Caco-2 (cell line): ENCODE data around the gene NUP93. TPM values are rescaled to one million over a fixed set of nuclear protein-coding genes. Genes with fewer than 3 reads are reported as not detected.

Experiments used
- BruUV-seq: library from RNA; stranded (reverse); fragments of 400-500 nt; replicated peaks from 2 replicates; lab custom pipeline; 2021; lab: Mats Ljungman, UMichigan
- CTCF ChIA-PET: fragments of 300-600 bp; sonication (Branson Sonifier 250); formaldehyde crosslinking; loops from one replicate; lab custom pipeline; 2022; ENCODE audit warnings: antibody characterized with exemption; lab: Charles Lee
- POLR2A ChIA-PET: fragments of 300-600 bp; sonication (Branson Sonifier 250); formaldehyde crosslinking; loops from one replicate; lab custom pipeline; 2022; ENCODE audit warnings: antibody characterized with exemption; lab: Charles Lee
- DNase-seq, 2 experiments: peaks; one replicate each; pipeline versions ENCODE4 v3.0.0 to v3.0.0-alpha.2; 2020 to 2022
- H3K27me3 ChIP-seq: replicated peaks from 2 replicates; pipeline ENCODE4 v1.6.0; 2011; ENCODE audit warnings: low read length; ENCODE audit not compliant: control insufficient read depth, insufficient read depth
- H3K36me3 ChIP-seq: 2 replicates; pipeline ENCODE4 v1.5.1; 2011; ENCODE audit warnings: low read length; ENCODE audit not compliant: control insufficient read depth, insufficient read depth
- H3K4me1 ChIP-seq: fragments of 250-450 bp; sonication (Bioruptor Pico); 2 replicates; pipeline ENCODE4 v1.5.1; 2020; ENCODE audit warnings: mild to moderate bottlenecking
- H3K4me3 ChIP-seq: 2 replicates; pipeline ENCODE4 v1.5.1; 2011; ENCODE audit warnings: low read depth, mild to moderate bottlenecking, control low read depth, low read length
- H3K9me3 ChIP-seq: fragments of 250-450 bp; sonication (Bioruptor Pico); 2 replicates; pipeline ENCODE4 v1.5.1; 2020; ENCODE audit warnings: mild to moderate bottlenecking, moderate library complexity
- H3K27ac Mint-ChIP-seq: one replicate; pipeline ENCODE4 v1.8.0; 2022; ENCODE audit warnings: mixed read lengths; ENCODE audit not compliant: unreplicated experiment
- H3K27me3 Mint-ChIP-seq: one replicate; pipeline ENCODE4 v1.8.0; 2022; ENCODE audit warnings: mixed read lengths; ENCODE audit not compliant: insufficient read depth, unreplicated experiment
- H3K36me3 Mint-ChIP-seq: one replicate; pipeline ENCODE4 v1.8.0; 2022; ENCODE audit warnings: mild to moderate bottlenecking, mixed read lengths; ENCODE audit not compliant: insufficient read depth, unreplicated experiment
- H3K4me1 Mint-ChIP-seq: one replicate; pipeline ENCODE4 v1.8.0; 2022; ENCODE audit warnings: low read depth, mixed read lengths; ENCODE audit not compliant: unreplicated experiment
- H3K4me3 Mint-ChIP-seq: one replicate; pipeline ENCODE4 v1.8.0; 2022; ENCODE audit warnings: mild to moderate bottlenecking, moderate library complexity, mixed read lengths; ENCODE audit not compliant: unreplicated experiment
- H3K9me3 Mint-ChIP-seq: one replicate; pipeline ENCODE4 v1.8.0; 2022; ENCODE audit warnings: mixed read lengths; ENCODE audit not compliant: unreplicated experiment
- intact Hi-C: fragments of 100-400 bp; cut with micrococcal nuclease; formaldehyde crosslinking; loops from one replicate; pipeline ENCODE4 v1.10.0; 2022; ENCODE audit not compliant: unreplicated experiment
- total RNA-seq: library from RNA; stranded (reverse); gene quantifications from 2 replicates; pipeline ENCODE4 v1.2.3, GENCODE V29; 2022
- TF ChIP-seq, protein P1 (sequence below), 2 experiments: fragments of 200-600 bp in 1 of 2; IDR thresholded peaks; 1 replicate in 1 of 2; 2 replicates in 1 of 2; pipeline versions ENCODE4 v1.5.1 to v1.8.0; 2011 to 2022; ENCODE audit warnings: antibody characterized with exemption in 1 of 2, control low read depth in 1 of 2, inconsistent platforms in 1 of 2, low read depth in 1 of 2, low read length in 1 of 2, mild to moderate bottlenecking in 1 of 2, moderate library complexity in 1 of 2; ENCODE audit not compliant: insufficient read depth in 1 of 2, severe bottlenecking in 1 of 2, unreplicated experiment in 1 of 2

The NUP93 gene
- total RNA-seq, 1 experiment from 2014 or later, result 148 TPM

DNA sequence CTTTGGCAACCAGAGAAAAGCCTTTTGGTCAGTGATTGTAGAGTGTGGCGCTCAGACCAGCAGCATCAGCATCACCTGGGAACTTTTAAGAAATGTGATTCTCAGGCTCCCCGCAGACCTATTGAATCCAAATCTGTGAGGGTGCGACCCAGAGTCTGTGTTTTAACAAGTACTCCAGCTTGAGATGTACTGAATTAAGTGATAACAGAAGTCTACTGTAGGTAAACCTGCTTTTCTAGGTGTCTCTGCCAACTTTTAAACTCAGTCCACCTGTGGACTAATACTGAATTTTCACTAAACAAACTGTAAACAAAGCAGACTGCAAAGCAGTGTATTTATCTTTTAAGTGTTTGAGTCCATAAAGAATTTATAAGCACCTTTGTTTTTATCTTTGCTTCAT is 43.6 kb downstream of the NUP93 start:
- BruUV-seq, result no TSS peak
- H3K4me1 Mint-ChIP-seq, result peaks cover 7% of the 10 kb centered on the region

DNA sequence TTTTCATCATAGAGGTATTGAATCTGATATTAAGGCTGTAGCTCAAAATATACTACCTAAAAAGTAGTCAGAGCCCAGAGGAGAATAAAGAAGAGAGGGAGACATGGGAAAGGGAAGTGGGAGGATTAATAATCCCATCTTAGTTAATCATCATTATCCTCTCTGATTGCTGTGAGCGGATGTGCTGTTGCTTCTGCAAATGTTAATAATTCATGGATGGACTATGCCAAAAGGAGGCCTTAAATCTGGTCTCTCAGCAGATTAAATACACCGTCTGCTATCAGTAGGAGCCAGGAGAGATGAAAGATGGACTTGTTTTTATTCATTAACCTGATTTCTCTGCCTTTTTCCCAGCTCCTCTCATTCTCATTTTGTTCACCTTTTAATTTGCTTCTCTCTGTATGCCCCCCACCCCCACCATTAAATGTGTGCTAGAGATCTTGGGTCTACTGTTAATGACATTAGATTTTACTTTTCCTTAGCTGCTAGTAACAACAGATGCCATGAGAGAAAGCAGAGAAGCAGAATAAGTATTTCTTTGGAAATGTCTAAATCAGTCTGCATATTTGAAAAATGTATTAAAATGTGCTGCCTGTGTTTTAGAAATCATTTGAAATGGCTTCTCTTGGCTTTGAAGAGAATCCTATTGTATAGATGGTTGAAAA is 44.2 kb downstream of the NUP93 start:
- Histone ChIP-seq H3K4me3 (no peak overlapping the region), H3K4me1 (no peaks in the 10 kb centered on the region), H3K36me3 (no peaks in the 10 kb centered on the region), H3K27me3 (no peaks in the 10 kb centered on the region), H3K9me3 (no peaks in the 10 kb centered on the region)
- intact Hi-C loops, result no loop called here
- BruUV-seq, result no TSS peak
- Mint-ChIP-seq H3K27me3 (no peaks in the 10 kb centered on the region), H3K36me3 (no peaks in the 10 kb centered on the region), H3K27ac (no peak overlapping the region), H3K4me1 (peaks cover 7% of the 10 kb centered on the region), H3K9me3 (no peaks in the 10 kb centered on the region), H3K4me3 (no peak overlapping the region)
- ChIA-PET CTCF (no interaction called here), POLR2A (interaction anchor here (0.6 kb wide), 1 partner anchor 55 kb away, joined by 12 read pairs; no protein-coding TSS in a partner anchor)
- no peak for DNase-seq
- TF ChIP-seq, protein P1, sequence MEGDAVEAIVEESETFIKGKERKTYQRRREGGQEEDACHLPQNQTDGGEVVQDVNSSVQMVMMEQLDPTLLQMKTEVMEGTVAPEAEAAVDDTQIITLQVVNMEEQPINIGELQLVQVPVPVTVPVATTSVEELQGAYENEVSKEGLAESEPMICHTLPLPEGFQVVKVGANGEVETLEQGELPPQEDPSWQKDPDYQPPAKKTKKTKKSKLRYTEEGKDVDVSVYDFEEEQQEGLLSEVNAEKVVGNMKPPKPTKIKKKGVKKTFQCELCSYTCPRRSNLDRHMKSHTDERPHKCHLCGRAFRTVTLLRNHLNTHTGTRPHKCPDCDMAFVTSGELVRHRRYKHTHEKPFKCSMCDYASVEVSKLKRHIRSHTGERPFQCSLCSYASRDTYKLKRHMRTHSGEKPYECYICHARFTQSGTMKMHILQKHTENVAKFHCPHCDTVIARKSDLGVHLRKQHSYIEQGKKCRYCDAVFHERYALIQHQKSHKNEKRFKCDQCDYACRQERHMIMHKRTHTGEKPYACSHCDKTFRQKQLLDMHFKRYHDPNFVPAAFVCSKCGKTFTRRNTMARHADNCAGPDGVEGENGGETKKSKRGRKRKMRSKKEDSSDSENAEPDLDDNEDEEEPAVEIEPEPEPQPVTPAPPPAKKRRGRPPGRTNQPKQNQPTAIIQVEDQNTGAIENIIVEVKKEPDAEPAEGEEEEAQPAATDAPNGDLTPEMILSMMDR (IDR thresholded peaks at IDR 0.05; ENCODE audit: insufficient read depth in 1 of 2, low read depth in 1 of 2, low read length in 1 of 2, severe bottlenecking in 1 of 2, unreplicated experiment in 1 of 2), result no peak

More for the DNA sequence above, 43.6 kb downstream of the NUP93 start:
- ChIA-PET POLR2A (no interaction called here), CTCF (no interaction called here)
- TF ChIP-seq, protein P1 (IDR thresholded peaks at IDR 0.05; ENCODE audit: insufficient read depth in 1 of 2, low read depth in 1 of 2, low read length in 1 of 2, severe bottlenecking in 1 of 2, unreplicated experiment in 1 of 2), result no peak
- Mint-ChIP-seq H3K36me3 (no peaks in the 10 kb centered on the region), H3K27ac (no peak overlapping the region), H3K27me3 (no peaks in the 10 kb centered on the region), H3K4me3 (no peak overlapping the region), H3K9me3 (no peaks in the 10 kb centered on the region)
- H3K4me1 ChIP-seq, result no peaks in the 10 kb centered on the region
- no peak overlapping the region for H3K4me3 ChIP-seq
- H3K9me3 ChIP-seq, result no peaks in the 10 kb centered on the region
- no peak for DNase-seq
- intact Hi-C loops, result no loop called here
- no peaks in the 10 kb centered on the region for H3K36me3 ChIP-seq
- no peaks in the 10 kb centered on the region for H3K27me3 ChIP-seq

DNA sequence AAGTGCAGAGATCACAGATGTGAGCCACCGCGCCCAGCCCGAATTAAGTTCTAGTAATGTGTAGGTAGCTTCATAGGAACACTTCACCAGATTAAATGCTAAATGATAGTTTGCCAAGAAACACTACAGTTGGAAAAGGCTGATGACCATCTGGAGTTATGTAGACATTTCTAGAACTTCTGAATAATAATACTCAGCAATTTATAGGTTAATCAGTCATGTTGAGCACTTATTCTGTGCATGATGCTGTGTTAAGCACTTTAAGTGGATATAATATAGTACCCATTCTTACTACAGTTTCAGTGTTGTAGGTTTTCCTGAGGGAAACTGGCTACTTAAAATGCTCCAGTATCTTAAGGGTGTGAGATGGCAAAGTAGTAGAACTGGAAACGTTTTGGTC is 45.2 kb downstream of the NUP93 start:
- Mint-ChIP-seq H3K4me3 (no peak overlapping the region), H3K4me1 (peaks cover 7% of the 10 kb centered on the region), H3K27ac (no peak overlapping the region), H3K36me3 (no peaks in the 10 kb centered on the region), H3K27me3 (no peaks in the 10 kb centered on the region), H3K9me3 (no peaks in the 10 kb centered on the region)
- ChIA-PET POLR2A (no interaction called here), CTCF (no interaction called here)
- TF ChIP-seq, protein P1 (IDR thresholded peaks at IDR 0.05; ENCODE audit: insufficient read depth in 1 of 2, low read depth in 1 of 2, low read length in 1 of 2, severe bottlenecking in 1 of 2, unreplicated experiment in 1 of 2), result no peak
- Histone ChIP-seq H3K9me3 (no peaks in the 10 kb centered on the region), H3K4me3 (no peak overlapping the region), H3K36me3 (no peaks in the 10 kb centered on the region), H3K4me1 (no peaks in the 10 kb centered on the region), H3K27me3 (no peaks in the 10 kb centered on the region)
- intact Hi-C loops, result loop anchor here (5.0 kb wide), 1 partner anchor 33 kb away; no protein-coding TSS in a partner anchor
- no TSS peak for BruUV-seq
- DNase-seq, result no peak
